ENCODE measurements around the gene GABRQ.

The GABRQ gene

DNA sequence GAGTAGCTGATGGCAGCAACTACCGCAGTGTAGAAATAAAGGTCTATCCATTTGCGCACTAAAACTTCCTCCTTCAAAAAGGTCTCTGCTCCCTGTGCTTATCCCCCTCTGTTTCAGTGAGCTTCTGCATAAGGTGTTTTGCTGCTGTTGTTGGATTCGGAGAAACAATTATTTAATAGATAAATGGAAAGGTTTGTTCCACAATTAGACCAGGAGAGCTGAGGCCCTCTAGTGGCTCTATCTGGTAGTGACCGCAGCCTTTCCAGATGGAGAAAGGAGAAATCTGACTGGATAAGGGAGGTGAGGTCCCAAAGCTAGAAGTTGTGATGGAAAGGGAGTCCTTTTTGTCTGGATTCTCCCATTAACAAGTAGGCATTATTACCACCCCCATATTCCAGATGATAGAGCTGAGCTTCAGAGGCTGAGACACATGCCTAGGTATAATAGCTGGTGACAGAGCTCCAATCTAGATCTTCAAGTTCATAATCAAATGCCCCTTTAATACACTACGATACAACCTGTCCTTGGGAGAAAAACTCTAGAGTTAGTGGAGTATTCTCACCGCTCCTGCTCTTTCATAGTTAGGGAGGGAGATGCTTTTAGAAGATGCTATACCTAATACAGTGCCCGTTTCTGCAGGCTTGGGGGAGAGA is 5.1 kb upstream of the GABRQ start:
- H3K4me3 ChIP-seq, result no peak overlapping the region
- DNase-seq (ENCODE audit: low spot score), result no peak
- TF ChIP-seq, protein P1, sequence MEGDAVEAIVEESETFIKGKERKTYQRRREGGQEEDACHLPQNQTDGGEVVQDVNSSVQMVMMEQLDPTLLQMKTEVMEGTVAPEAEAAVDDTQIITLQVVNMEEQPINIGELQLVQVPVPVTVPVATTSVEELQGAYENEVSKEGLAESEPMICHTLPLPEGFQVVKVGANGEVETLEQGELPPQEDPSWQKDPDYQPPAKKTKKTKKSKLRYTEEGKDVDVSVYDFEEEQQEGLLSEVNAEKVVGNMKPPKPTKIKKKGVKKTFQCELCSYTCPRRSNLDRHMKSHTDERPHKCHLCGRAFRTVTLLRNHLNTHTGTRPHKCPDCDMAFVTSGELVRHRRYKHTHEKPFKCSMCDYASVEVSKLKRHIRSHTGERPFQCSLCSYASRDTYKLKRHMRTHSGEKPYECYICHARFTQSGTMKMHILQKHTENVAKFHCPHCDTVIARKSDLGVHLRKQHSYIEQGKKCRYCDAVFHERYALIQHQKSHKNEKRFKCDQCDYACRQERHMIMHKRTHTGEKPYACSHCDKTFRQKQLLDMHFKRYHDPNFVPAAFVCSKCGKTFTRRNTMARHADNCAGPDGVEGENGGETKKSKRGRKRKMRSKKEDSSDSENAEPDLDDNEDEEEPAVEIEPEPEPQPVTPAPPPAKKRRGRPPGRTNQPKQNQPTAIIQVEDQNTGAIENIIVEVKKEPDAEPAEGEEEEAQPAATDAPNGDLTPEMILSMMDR (IDR thresholded peaks at IDR 0.05), result peak; percentile 59

GRCh38 chrX:152635941-152636340 is 1.8 kb upstream of the GABRQ start:
- Histone ChIP-seq H3K27ac (no peak overlapping the region), H3K4me3 (no peak overlapping the region)
- DNase-seq (ENCODE audit: low spot score), result no peak
- TF ChIP-seq, protein P1 (IDR thresholded peaks at IDR 0.05), result no peak

More for the DNA sequence above, 5.1 kb upstream of the GABRQ start:
- no peak overlapping the region for H3K27ac ChIP-seq

- DNase-seq (ENCODE audit: low spot score), result no peak
- Histone ChIP-seq H3K4me3 (no peak overlapping the region), H3K27ac (no peak overlapping the region)
- TF ChIP-seq, protein P1 (IDR thresholded peaks at IDR 0.05), result no peak
These were observed 779 bp downstream of the GABRQ start for GRCh38 chrX:152638443-152638904.

- TF ChIP-seq, protein P1 (IDR thresholded peaks at IDR 0.05), result no peak
- H3K27ac ChIP-seq, result no peak overlapping the region
- DNase-seq (ENCODE audit: low spot score), result no peak
- no peak overlapping the region for H3K4me3 ChIP-seq
These were observed 1.7 kb downstream of the GABRQ start for GRCh38 chrX:152639426-152639825.

GRCh38 chrX:152640034-152640818 is 2.5 kb downstream of the GABRQ start:
- TF ChIP-seq, protein P1 (IDR thresholded peaks at IDR 0.05), result no peak
- DNase-seq (ENCODE audit: low spot score), result no peak
- no peak overlapping the region for H3K27ac ChIP-seq

GRCh38 chrX:152641256-152641875 is 3.7 kb downstream of the GABRQ start:
- no peak overlapping the region for H3K4me3 ChIP-seq
- DNase-seq (ENCODE audit: low spot score), result no peak
- no peak overlapping the region for H3K27ac ChIP-seq
- TF ChIP-seq, protein P1 (IDR thresholded peaks at IDR 0.05), result no peak

More at GRCh38 chrX:152640034-152640818, 2.5 kb downstream of the GABRQ start:
- H3K4me3 ChIP-seq, result no peak overlapping the region
